Neuron (in vitro differentiated cells): ENCODE data around the gene RAX2.
A peak's percentile ranks its signal among the peaks of the same experiment; 100 is the strongest.

ENCODE experiments used
- H2AFZ ChIP-seq: one replicate; pipeline ENCODE4 v1.6.1; 2013; ENCODE audit warnings: low read depth, mild to moderate bottlenecking, inconsistent platforms, low read length, moderate library complexity
- H3K27me3 ChIP-seq: one replicate; pipeline ENCODE4 v1.6.1; 2013; ENCODE audit warnings: low read length; ENCODE audit not compliant: insufficient read depth
- H3K36me3 ChIP-seq: one replicate; pipeline ENCODE4 v1.6.1; 2013; ENCODE audit warnings: low read length; ENCODE audit not compliant: insufficient read depth
- H3K4me1 ChIP-seq: one replicate; pipeline ENCODE4 v1.6.1; 2013; ENCODE audit warnings: low read length; ENCODE audit not compliant: insufficient read depth
- H3K4me3 ChIP-seq: 2 replicates; pipeline ENCODE4 v1.5.1; 2013; ENCODE audit warnings: mild to moderate bottlenecking, low read length, moderate library complexity
- H3K9me3 ChIP-seq: one replicate; pipeline ENCODE4 v1.6.1; 2013; ENCODE audit warnings: low read length

Gene RAX2

GRCh38 chr19:3792114-3792513, 20.1 kb upstream of the RAX2 start:
- Histone ChIP-seq H3K4me3 (no peak overlapping the region), H3K4me1 (no peaks in the 10 kb centered on the region), H2AFZ (no peak overlapping the region), H3K9me3 (no peaks in the 10 kb centered on the region), H3K27me3 (peaks cover 7% of the 10 kb centered on the region), H3K36me3 (no peaks in the 10 kb centered on the region)

DNA sequence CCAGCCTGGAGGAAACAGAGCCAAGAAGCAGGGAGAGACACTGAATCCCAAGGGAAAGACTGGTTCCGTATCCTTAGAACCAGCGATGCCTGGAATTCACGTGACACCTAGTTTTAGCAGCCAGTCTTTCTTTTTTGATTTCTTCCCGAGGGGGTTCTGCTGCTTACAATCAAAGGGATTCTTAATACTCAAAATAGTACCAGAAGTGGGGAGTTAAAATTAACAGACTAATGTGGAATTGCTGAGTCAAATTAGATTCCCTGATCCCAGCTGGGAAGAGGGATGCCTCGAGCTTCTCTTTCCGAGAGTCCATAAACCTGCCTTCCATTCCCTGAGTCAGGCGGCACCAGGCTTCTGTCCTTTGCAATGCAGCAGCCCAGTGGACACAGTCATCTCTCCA, 18.9 kb upstream of the RAX2 start:
- Histone ChIP-seq H3K36me3 (no peaks in the 10 kb centered on the region), H3K9me3 (no peaks in the 10 kb centered on the region), H2AFZ (no peak overlapping the region), H3K27me3 (peaks cover 15% of the 10 kb centered on the region), H3K4me1 (no peaks in the 10 kb centered on the region), H3K4me3 (no peak overlapping the region)

DNA sequence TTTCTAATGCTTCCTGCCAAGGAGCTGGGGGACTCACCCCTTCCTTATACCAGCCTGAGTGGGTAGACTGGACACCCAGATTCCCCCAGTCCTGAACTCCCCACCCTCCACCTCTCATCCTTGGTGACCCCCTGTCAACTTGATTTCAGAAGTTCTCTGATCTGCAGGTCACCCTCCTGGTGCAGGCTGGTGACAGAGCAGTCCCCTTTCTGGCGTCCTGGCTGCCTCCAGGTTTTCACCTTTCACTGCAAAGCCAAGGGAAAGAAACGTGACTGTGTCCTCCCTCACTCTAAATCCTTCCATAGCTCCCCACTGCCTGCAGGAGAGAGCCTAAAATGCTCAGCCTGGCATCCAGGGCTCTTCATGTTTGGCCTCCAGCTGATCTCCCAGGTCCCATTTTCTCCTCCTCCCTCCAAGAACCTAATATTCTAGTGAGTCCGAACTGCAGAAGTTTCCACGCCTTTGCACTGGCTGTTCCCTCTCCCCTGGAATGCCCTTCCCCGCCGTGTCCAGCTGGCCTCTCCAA, 18.2 kb upstream of the RAX2 start:
- no peak overlapping the region for H2AFZ ChIP-seq
- H3K9me3 ChIP-seq: no peaks in the 10 kb centered on the region
- no peaks in the 10 kb centered on the region for H3K36me3 ChIP-seq
- H3K4me3 ChIP-seq: no peak overlapping the region
- H3K27me3 ChIP-seq: peaks cover 22% of the 10 kb centered on the region
- H3K4me1 ChIP-seq: peaks cover 5% of the 10 kb centered on the region

GRCh38 chr19:3788996-3789778, 17.2 kb upstream of the RAX2 start:
- peaks cover 33% of the 10 kb centered on the region for H3K27me3 ChIP-seq
- peaks cover 5% of the 10 kb centered on the region for H3K4me1 ChIP-seq
- no peaks in the 10 kb centered on the region for H3K36me3 ChIP-seq
- no peak overlapping the region for H2AFZ ChIP-seq
- no peaks in the 10 kb centered on the region for H3K9me3 ChIP-seq
- no peak overlapping the region for H3K4me3 ChIP-seq

GRCh38 chr19:3785938-3786824, 14.2 kb upstream of the RAX2 start, which contains the start of gene MATK:
TSS of gene MATK (minus strand) at chr19:3786381. CDS start at chr19:3785135, 1,246 bp downstream.
- H3K27me3 ChIP-seq: peaks cover 40% of the 10 kb centered on the region
- H3K36me3 ChIP-seq: no peaks in the 10 kb centered on the region
- H2AFZ ChIP-seq: peak within 1 kb of the TSS; percentile 71
- H3K4me3 ChIP-seq: peak within 1 kb of the TSS; percentile 29
- H3K4me1 ChIP-seq: peaks cover 5% of the 10 kb centered on the region
- H3K9me3 ChIP-seq: peaks cover 3% of the 10 kb centered on the region

GRCh38 chr19:3785451-3785937, 13.5 kb upstream of the RAX2 start:
- peak overlapping the region; percentile 71 for H2AFZ ChIP-seq
- peaks cover 5% of the 10 kb centered on the region for H3K4me1 ChIP-seq
- peaks cover 3% of the 10 kb centered on the region for H3K9me3 ChIP-seq
- no peaks in the 10 kb centered on the region for H3K36me3 ChIP-seq
- H3K27me3 ChIP-seq: peaks cover 40% of the 10 kb centered on the region
- H3K4me3 ChIP-seq: peak overlapping the region; percentile 29

- H3K9me3 ChIP-seq: peaks cover 3% of the 10 kb centered on the region
- no peak overlapping the region for H2AFZ ChIP-seq
- peaks cover 5% of the 10 kb centered on the region for H3K4me1 ChIP-seq
- H3K4me3 ChIP-seq: no peak overlapping the region
- H3K27me3 ChIP-seq: peaks cover 40% of the 10 kb centered on the region
- H3K36me3 ChIP-seq: no peaks in the 10 kb centered on the region
Measured at GRCh38 chr19:3784607-3785450, 12.8 kb upstream of the RAX2 start.

DNA sequence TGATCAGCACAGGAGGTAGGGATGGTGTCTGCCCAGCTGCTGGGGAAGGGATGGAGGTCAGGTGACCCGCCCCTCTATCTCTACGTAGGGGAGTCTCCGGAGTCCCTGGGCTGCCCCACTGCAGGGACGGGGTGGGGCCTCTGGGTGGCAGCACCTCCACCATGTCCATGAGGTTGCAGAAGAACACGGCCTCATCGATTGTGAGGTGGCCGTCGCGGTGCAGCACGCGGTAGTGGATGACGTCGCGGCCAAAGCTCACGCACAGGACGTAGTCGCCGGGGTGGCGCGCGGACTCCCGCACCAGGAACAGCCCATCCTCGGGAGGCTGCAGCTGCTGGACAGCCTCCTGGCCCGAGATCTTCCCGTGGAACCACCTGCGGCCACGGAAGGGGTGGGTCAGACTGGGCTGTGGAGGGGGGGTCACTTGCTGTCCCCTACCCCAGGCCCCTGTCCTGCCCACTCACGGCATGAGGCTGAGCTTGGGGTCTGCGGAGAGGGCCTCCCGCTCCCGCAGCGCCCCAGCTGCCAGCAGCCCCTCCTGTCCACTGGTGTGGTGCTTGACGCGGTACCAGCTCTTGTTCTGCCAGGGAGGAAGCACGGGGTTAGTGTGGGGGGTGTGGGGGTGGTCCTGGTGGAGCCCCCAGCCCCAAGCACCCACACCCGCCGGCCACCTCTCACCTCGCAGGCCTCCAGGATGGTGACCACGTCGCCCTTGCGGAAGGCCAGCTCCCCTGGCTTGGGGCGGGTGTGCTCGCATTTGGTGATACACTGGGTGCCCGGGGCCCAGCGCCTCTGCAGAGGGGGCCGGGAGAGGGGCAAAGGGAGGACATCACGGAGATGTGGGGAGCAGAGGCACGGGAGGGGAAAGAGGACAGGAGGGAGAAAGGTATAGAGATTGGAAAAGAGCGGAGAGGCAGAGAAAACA, 11.9 kb upstream of the RAX2 start:
- Histone ChIP-seq H3K36me3 (no peaks in the 10 kb centered on the region), H3K4me1 (peaks cover 5% of the 10 kb centered on the region), H3K4me3 (no peak overlapping the region), H3K27me3 (peaks cover 40% of the 10 kb centered on the region), H2AFZ (no peak overlapping the region), H3K9me3 (peaks cover 3% of the 10 kb centered on the region)

GRCh38 chr19:3782903-3783302, 10.9 kb upstream of the RAX2 start:
- Histone ChIP-seq H3K27me3 (peaks cover 36% of the 10 kb centered on the region), H3K36me3 (no peaks in the 10 kb centered on the region), H2AFZ (no peak overlapping the region), H3K9me3 (peaks cover 3% of the 10 kb centered on the region), H3K4me1 (peaks cover 5% of the 10 kb centered on the region), H3K4me3 (no peak overlapping the region)

DNA sequence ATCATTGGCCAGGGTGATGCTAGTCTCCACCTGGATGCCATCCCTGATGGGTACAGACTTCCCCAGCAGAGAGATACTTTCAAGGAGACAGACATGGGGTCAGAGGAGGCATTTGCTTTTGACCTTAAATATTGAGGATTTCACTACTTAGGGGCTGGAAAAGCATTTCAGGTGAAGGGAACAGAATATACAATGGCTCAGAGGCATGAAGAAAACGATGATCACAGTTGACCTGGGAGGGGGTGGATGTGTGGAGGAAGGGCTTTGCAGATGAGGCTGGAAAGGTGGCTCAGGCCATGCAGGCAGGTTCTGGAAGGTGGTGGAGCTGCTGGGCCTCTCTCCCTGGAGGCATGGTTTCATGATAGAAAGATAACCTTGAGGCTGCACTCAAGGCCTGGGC, 10.3 kb upstream of the RAX2 start:
- H2AFZ ChIP-seq: no peak overlapping the region
- peaks cover 5% of the 10 kb centered on the region for H3K4me1 ChIP-seq
- no peak overlapping the region for H3K4me3 ChIP-seq

GRCh38 chr19:3781603-3782002, 9.6 kb upstream of the RAX2 start:
- Histone ChIP-seq H2AFZ (no peak overlapping the region), H3K4me1 (peaks cover 5% of the 10 kb centered on the region), H3K36me3 (no peaks in the 10 kb centered on the region), H3K27me3 (peaks cover 30% of the 10 kb centered on the region), H3K9me3 (peaks cover 3% of the 10 kb centered on the region), H3K4me3 (no peak overlapping the region)

More for the DNA sequence above, 10.3 kb upstream of the RAX2 start:
- Histone ChIP-seq H3K36me3 (no peaks in the 10 kb centered on the region), H3K27me3 (peaks cover 33% of the 10 kb centered on the region), H3K9me3 (peaks cover 3% of the 10 kb centered on the region)
